GM18499 (cell line): ENCODE data around the gene SNAPIN.
"Not testable (repeated sequence)": the region's sequence is repeated elsewhere in the genome, so short reads cannot be mapped to it uniquely, and the experiment has no call there.

ENCODE experiments used
- ATAC-seq: cut with Tn5 transposase; IDR thresholded peaks from one replicate; pipeline ENCODE4 v1.9.1; 2021; ENCODE audit warnings: moderate number of reproducible peaks; ENCODE audit not compliant: insufficient read depth, unreplicated experiment

SNAPIN gene

DNA sequence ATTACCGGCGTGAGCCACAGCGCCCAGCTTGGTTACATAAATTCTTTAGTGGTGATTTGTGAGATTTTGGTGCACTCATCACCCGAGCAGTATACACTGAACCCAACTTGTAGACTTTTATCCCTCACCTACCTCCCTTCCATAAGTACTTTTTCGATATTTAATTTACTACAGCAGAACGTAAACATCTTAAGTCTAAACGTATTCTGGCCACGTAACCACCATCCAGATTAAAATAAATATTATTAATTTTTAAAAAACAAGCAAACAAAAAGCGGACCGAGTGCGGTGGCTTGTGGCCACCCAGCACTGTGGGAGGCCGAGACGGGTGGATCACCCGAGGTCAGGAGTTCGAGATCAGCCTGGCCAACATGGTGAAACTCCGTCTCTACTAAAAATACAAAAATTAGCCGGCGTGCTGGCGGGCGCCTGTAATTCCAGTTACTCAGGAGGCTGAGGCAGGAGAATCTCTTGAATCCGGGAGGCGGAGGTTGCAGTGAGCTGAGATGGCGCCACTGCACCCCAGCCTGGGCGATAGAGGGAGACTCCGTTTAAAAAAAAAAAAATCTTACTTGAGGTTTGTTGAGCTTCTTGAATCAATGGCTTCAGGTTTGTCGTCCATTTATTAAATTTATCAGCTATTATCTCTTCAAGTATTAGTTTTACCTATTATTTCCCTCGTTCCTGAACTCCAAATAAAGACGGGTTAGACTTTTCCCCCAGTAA lies 13.3 kb downstream of the SNAPIN start:
- not testable (repeated sequence) for ATAC-seq

DNA sequence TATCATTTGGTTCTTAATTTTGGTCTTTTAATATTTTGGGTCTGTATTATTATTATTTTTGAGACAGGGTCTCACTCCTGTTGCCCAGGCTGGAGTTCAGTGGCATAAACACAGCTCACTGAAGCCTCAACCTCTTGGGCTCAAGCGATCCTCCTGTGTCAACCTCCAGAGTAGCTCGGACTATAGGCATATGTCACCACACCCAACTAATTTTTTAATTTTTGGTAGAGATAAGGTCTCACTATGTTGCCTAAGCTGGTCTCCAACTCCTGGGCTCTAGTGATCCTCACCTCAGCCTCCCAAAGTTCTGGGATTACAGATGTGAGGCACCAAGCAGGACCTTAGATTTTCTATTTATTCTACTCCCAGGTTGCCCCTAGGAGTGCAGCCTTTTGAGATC lies 15.0 kb downstream of the SNAPIN start:
- ATAC-seq, result no peak

DNA sequence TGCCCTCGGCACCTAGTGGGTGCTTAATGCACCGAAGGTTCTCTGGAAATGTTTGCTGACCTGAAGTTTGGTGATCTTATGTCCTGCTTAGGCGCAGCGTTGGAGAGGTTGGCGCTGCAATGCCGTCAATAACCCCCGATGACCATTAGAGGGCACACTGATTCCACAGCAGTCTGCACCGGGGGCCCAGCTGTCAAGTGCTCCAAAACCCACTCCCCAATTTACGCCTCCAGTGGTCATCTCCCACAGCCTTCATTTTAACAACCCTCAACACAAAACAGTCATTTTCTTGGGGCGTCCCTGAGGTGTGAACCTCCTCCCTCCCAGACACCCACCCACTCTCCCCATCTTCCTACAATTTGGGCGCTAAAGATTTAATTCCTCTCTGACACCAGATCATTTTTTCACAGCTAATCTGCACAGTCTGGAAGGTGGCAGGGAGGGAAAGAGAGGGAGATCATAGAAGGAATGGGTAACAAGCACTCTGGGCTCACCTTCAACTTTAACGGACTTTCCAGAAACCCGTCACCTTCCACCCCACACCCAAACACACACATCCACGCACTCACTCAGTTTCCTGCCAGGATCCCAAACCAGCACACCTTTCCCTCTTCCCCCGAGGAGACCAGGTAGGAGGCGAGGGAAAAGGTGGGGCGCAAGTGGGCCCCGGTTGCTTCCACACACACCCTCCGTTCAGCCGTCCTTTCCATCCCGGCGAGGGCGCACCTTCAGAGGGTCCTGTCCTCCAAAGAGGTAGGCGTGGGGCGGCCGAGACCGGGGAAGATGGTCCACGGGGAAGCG lies 19.4 kb downstream of the SNAPIN start:
- ATAC-seq, result no peak

DNA sequence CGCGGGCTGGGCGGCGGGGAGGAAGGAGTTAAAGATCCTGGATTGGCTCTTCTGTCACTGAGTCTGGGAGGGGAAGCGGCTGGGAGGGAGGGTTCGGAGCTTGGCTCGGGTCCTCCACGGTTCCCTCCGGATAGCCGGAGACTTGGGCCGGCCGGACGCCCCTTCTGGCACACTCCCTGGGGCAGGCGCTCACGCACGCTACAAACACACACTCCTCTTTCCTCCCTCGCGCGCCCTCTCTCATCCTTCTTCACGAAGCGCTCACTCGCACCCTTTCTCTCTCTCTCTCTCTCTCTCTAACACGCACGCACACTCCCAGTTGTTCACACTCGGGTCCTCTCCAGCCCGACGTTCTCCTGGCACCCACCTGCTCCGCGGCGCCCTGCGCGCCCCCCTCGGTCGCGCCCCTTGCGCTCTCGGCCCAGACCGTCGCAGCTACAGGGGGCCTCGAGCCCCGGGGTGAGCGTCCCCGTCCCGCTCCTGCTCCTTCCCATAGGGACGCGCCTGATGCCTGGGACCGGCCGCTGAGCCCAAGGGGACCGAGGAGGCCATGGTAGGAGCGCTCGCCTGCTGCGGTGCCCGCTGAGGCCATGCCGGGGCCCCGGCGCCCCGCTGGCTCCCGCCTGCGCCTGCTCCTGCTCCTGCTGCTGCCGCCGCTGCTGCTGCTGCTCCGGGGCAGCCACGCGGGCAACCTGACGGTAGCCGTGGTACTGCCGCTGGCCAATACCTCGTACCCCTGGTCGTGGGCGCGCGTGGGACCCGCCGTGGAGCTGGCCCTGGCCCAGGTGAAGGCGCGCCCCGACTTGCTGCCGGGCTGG lies 20.2 kb downstream of the SNAPIN start, which contains the start of gene NPR1:
Gene NPR1 (plus strand): TSS at position 170 of the 818 bp plus-strand sequence. CDS start 421 bp downstream, at position 591.
- no peak for ATAC-seq

DNA sequence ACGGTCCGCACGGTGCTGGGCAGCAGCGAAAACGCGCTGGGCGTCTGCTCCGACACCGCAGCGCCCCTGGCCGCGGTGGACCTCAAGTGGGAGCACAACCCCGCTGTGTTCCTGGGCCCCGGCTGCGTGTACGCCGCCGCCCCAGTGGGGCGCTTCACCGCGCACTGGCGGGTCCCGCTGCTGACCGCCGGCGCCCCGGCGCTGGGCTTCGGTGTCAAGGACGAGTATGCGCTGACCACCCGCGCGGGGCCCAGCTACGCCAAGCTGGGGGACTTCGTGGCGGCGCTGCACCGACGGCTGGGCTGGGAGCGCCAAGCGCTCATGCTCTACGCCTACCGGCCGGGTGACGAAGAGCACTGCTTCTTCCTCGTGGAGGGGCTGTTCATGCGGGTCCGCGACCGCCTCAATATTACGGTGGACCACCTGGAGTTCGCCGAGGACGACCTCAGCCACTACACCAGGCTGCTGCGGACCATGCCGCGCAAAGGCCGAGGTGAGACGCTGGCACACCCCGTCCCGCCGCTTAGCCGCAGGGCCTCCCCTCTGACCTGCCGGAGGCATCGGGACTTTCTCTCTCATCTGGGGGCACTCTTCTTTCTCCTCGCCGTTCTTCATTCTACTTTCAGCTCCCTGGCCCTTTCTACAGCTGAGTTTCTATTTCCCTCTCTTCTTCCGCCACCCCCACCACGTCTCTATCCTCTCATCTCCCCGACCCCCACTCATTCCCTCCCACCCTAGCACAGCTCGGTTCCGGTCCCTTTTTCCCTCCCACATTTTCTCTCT lies 21.0 kb downstream of the SNAPIN start:
- ATAC-seq, result no peak

DNA sequence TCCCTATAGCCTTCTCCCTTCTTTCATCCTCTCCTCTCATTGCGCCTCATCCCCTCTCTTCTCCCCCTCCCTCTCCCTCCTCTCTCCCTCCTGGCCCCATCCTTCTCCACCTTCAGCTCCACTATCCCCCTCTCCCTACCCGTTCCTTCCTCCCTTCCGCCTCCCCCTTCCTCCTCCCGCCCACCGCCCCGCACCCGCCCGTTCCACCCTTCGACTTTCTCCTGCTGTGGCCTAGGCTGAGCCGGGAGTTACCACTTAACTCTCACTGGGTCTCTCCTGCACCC lies 21.6 kb downstream of the SNAPIN start:
- no peak for ATAC-seq

DNA sequence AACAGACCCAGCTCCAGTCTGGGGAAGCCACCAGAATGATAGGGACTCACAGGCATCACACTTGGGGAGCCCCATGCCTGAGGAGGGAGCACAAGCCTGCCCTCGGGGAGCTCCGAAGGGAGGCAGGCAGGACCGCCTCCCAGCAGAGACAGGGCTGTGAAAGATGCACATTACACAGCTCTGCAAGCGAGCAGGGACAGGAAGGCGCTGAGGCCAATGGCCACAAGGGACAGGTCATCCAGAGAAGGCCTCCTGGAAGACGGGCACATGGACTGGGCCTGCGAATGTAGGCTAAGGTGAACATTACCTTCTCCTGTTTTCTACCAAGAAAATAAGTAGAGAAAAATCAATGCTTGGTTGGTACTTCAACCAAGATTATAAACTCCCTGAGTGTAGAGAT lies 24.2 kb downstream of the SNAPIN start:
- no peak for ATAC-seq

DNA sequence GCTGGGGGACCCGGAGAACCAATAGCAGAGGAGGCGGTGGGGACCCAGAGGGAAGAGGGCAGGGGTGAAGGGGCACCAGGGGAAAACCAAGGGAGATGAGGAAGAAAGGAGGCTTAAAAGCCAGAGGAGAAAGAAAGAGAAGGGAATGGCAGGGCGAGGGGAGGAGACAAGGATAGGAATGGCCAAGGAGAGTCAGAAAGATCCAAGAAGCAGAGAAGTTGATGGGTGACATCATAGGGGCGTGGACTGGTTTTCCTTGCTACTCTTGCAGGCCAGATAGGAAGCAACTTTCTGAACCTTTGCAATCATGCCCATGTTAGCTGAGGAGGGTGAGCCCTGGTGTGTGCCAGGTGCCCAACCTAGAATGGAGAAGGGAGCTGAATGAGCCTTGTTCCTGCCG lies 25.4 kb downstream of the SNAPIN start:
- no peak for ATAC-seq

DNA sequence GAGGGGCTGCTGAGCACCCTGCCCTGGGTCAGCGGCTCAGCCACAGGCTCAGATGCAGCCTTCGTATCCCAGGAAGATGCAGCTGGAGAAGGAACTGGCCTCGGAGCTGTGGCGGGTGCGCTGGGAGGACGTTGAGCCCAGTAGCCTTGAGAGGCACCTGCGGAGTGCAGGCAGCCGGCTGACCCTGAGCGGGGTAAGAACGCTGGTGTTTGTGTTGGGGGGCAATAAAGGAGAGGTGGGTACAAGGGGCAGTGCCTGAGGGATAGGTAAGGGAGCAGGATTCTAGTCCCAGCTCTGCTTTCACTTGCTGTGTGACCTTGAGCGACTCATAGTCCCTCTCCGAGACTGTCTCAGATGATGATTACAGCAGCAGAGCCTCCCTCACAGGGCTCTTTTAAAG lies 26.4 kb downstream of the SNAPIN start:
- no peak for ATAC-seq

DNA sequence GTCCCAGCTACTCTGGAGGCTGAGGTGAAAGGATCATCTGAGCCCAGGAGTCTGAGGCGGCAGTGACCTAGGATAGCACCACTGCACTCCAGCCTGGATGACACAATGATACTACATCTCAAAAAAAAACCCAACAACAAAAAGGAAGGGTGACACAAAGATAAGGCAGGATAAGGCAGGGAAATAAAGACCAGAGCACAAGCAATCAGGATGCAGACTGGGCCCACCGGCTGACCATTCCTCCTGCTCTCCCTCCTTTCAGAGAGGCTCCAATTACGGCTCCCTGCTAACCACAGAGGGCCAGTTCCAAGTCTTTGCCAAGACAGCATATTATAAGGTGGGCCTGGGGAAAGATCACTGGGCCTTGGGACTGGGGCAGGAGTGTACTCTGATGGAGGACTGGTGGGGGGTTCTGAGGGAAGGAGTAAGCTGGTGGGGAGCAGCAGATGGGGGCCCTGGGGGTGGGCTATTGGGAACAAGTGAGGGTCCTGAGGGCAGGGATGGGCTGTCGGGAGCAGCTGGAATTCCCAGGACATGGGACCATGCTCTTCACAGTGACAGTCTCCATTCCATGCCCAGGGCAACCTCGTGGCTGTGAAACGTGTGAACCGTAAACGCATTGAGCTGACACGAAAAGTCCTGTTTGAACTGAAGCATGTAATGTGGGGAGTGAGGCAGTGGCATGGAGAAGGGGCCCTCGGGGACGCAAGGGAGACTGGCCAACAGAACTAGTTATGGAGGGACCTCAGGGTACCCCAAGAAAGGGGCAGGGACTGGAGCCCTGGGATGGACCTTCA lies 27.2 kb downstream of the SNAPIN start:
- no peak for ATAC-seq

DNA sequence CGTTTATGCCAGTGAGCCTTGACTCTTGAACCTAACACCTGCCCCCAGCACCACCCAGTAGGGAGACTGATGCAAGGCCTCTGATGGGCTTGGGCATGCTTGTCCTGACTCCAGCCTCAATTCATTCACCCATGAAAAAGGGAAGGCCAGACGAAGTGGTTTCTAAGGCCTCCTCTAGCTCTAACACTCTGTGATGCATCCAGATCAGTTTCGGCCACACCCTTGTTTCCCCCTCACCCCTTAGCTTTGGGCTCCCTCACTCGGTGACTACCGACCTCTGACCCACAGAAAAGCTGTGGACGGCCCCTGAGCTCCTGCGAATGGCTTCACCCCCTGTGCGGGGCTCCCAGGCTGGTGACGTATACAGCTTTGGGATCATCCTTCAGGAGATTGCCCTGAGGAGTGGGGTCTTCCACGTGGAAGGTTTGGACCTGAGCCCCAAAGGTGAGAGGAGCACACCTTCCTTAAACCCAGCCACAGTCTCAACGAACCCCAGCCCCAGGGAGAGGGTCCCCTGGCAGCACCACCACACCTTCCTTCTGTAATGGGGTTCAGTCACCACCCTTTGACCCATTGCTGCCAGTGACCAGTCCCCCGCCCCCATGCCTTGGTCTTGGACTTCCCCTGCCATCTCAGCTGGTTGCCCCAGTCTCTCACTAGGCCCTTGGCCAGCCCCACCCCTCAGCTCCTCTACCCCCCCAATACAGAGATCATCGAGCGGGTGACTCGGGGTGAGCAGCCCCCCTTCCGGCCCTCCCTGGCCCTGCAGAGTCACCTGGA lies 29.0 kb downstream of the SNAPIN start:
- no peak for ATAC-seq

DNA sequence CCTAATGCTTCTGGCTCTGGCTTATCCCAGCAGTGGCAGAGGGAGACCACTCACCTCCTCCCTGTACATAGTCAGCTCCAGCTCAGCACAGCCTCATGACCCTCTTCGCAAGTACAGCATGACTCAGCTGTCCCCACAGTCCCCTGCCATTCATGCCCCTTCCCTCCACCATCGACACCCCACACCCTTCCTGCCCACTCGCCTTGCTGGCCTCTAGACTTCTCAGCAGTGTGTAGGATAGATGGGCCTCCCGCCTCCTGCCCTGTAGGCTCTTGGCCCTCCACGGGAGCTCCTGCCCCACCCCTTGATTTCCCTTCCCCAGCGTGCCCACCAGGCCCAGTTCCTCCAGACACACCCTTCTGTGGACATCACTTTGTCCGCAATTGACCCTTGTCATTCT lies 29.8 kb downstream of the SNAPIN start:
- no peak for ATAC-seq

DNA sequence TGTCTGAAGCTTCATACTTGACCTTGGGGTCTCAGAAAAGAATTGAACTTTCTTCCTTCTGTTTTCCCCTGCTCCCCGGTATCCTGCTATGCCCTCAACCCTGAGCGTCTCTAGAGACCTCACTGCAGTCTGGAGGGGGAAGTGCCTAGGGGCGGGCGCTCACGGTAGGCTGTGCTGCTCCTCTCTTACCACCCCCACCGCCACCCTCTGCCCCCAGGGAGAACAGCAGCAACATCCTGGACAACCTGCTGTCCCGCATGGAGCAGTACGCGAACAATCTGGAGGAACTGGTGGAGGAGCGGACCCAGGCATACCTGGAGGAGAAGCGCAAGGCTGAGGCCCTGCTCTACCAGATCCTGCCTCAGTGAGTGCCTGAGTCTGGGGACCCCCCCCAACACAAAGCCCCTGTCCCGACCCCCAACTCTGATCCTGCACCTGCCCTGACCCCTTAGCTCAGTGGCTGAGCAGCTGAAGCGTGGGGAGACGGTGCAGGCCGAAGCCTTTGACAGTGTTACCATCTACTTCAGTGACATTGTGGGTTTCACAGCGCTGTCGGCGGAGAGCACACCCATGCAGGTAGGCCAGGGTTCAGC lies 30.3 kb downstream of the SNAPIN start:
- ATAC-seq, result no peak

DNA sequence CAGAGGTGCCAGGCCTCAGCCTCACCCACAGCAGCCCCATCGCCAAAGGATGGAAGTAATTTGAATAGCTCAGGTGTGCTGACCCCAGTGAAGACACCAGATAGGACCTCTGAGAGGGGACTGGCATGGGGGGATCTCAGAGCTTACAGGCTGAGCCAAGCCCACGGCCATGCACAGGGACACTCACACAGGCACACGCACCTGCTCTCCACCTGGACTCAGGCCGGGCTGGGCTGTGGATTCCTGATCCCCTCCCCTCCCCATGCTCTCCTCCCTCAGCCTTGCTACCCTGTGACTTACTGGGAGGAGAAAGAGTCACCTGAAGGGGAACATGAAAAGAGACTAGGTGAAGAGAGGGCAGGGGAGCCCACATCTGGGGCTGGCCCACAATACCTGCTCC lies 35.0 kb downstream of the SNAPIN start:
- no peak for ATAC-seq

DNA sequence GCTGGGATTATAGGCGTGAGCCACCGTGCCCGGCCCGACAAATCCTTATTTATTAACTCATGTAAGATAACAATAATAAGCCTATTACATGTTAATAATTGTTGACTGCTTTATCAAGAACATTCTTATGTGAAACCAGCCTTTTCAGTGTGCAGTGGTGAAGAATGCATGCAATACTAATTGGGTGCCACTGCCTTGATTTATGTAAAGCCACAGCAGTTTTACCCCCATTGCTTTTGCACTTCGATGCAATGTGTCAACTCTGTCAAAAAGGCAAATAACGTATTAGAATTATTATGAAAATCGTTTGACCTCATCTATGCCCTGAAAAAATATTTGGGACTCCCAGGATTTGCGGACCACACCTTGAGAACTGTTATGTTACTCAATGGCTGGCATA lies 38.2 kb downstream of the SNAPIN start:
- ATAC-seq, result no peak

DNA sequence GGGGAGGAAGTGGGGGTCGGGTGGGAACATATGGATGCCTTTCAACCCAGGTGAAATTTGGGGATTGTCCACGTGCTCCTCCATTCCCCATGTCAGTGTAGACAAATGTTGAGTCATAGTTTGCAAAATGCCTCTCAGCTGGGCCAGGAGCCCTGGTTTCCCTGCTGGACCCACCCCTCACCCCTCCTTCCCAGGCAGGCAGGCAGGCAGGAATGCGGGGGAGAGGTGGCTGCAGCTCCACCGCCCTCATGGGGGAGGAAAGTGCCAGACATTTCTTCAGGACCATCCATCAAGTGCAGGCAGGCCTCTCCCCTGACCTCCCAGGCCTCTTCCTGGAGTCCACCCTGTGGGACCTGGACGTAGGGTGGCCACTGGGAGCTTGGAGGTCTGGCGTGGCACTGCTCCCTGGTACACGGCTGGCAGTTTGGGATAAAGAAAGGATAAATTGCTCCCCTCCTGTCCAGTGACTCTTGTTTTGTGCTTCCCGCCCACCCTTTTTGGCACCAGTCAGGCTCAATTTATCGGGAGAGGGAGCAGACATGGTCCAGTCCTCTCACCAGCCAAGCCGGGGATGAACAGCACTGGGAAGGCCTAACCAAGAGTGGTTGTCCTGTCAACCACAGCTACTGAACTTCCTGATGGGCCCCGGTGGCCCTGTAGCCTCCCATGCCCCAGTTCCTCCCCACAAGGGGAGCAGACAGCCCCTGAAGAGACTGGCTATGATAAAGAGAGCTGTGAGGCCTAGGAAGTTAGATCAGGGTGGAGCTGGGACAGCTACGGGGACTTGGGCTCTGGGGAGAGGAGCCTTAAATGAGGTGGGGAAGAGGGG lies 38.9 kb downstream of the SNAPIN start:
- no peak for ATAC-seq

DNA sequence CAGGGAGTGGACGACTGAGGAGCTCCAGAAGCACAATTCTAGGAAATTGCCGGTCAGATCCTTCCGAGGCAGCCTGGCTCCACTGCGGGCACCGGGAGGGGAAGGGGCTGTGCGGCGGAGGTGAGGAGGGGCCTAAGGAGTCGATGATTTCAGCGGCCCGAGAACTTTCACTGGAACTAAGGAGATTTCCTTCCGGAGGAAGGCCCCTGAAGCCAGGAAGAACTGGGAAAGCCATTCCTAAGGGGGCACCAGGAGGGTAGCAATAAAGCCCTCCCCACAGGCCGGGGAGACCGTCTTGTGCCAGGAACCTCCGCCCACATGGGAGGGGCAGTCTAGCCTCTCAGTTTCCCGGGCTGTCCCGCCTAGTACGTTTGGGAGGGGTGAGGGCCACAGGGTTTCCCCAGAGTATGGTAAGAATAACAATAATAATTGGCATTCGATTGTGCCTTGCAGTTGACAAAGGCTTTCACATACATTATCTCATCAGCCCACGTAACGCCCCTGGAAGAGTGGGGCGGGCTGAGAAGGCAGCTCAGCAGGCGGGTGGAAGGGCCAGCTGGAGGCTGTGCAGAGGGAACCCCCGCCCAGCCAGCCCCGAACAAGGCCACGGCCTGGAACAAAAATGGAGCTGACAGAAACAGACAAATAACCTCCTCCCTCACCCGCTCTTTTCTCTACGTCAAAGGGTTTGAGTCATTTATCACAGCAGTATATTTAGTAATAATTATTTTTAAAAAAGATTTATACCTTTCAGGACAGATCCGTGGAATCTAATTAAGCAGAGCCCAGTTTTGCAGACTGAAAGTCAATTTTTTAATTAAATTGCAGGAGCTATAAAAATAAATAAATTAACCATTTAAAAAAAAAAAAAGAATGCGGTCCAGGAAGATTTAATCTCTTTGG lies 39.8 kb downstream of the SNAPIN start:
- ATAC-seq, result no peak
